ENCODE measurements around the gene NME3.
"Not testable (repeated sequence)": the region's sequence is repeated elsewhere in the genome, so short reads cannot be mapped to it uniquely, and the experiment has no call there.

NME3 gene

DNA sequence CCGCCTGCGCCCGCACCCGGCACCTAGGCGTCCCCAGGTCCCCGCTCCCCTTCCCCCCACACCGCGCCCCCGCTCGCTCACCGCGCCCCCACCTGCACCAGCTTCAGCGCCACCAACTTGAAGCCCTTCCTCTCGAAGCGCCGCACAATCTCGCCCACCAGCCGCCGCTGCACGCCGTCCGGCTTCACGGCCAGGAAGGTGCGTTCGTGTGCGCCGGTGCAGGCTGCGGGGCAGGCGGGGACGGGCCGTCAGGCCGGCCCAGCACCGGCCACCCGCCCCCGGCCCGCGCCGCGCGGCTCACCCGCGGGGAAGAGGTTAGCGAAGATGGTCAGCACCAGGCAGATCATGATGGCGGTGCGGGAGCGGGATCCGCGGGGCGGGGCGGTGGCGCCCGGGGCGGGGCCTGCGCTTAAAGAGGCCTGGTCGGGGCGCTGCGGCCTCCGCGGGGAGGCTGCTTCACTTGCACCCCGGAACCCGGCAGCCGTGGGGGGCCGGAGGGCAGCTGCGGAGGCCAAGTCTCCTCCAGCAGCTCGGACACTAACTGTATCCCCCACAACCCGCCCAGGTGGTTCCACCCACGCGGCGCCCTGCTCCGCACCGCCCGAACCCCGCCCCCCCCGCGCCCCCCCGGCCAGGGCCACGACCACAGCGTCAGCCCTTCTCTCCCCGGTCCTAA, at the start of gene NME3:
TSS of gene NME3 (minus strand) at position 356 of the 676 bp plus-strand sequence. CDS start at position 347, 9 bp downstream.
- peak; percentile 81 for DNase-seq

DNA sequence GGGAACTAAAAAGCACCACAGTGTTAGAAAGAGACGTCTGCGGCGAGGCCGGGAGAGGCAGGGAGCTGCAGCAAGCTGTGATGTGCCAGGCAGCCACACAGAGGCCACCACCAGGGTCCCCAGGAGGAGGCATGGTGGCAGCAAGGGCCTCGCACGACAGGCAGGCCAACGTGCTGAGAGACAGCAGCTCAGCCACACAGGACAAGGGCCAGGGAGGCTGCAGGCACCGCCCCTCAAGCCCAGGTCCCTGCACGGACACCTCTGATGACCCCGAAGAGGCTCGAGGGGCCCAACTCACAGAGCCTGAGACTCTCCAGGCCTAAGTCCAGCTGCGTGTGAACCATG, 49.6 kb upstream of the NME3 start:
- DNase-seq, result no peak

DNA sequence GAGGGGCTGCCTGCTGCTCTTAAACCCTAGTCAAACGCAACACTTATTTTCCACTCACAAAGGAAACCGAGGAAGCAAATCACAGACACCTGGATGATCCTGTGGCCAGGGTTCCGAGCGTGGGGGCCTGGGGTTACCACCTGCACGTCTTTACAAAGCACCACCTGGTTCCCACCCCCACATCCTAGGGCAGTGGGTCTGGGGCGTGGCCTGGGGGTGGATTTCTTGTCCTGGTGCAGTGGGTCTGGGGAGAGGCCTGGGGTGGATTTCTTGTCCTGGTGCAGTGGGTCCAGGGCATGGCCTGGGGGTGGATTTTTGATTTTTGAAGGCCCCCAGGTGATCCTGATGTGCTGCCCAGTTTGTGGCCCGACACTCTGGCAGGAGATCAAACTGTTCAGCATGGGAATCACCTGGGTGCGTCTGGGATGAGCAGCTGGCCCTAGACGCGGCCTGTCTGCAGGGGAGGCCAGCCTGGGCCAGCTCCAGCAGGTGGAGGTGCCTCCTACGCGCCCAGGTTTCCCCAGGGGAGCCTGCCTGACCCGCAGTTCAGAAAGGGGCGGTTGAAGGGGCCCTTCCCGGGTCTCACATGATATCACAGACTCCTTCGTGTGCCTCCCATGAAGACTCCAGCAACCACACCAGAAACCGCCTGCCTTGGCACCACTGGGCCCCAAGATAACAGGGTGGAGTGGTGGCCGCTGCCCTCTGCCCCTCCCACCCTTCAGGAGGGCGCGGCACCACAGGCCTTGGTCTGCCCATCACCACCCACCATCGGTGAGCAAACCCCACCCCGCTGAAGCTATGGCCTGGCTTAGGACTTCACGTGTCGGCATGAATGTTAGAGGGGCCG, 49.0 kb upstream of the NME3 start:
- no peak for DNase-seq

DNA sequence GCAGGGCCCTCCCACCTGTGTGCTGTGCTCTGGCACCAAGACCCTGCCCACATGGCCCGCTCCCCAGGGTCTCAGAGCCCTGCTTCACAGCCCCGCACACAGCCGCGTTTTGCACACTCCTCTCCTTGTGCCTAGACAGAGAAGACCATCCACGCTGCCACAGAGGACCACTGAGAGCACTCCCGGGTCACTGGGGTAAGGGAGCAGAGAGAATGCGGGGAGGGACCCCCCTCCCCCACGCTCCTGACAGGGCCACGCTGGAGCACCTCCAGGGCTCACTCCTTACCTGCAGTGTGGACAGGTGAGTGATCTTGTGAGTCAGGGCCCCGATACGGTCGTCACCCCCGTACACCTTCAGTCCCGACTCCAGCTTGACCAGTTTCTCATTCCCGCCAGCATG, 48.3 kb upstream of the NME3 start:
- DNase-seq, result no peak

DNA sequence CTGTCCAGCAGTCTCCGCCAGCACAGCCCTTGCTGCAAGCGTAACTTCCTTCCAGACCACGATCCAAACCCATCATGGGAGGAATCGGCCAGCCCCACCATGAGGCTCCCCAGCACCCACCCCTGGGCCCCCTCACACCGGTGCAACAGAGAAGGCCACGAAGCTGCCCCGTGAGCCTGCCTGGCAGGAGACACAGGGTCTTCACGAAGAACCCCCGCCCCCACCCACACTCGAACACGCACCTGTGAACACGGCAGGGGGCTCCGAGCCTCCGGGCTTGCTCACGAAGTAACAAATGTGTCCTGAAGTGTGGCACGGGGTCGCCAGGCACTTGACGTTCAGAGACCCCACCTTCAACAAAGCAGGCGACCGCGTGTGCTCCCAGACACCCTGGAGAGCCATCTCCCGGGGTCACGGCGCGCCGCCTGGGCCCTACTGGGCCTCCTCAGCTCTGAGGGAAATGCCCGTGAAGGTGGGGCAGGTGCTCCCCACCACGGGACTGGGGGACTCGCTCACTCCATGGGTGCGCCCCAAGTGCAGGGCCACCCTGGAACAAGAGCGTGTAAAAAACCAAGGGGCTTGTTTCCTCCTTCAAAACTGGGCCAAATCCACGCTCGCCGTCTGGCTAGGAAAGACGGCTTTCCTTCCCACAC, 47.7 kb upstream of the NME3 start:
- no peak for DNase-seq

DNA sequence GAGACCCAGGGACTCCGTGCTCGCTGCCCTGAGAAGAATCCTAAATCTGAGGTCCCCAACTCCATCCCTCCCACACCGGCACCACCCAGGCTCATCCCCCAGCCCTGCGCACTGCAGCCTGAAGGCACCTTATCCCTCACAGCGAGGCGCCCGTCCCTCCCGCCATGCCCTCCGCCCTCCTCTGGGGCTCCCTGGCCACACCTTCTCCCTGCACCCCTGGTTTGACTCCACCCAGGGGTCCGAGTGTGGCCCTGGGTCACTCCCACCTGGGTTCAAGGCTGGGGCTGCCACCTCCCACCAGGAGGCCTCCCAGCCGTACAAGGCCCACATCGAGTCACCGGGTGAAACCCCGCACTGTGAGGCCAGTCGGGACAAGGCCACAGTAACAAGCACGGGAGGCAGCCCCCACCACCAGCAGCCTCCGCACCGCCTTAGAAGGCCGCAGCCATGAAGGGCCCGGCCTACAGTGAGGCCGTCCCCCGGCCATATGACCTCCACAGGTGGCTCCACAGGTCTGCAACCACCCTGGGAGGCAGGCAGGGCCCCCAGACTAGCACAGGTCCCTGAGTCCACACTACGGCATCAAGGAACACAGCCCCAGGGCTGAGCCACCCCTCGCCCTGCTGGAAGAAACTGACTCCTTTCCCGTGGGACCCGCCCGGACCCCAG, 47.0 kb upstream of the NME3 start:
- no peak for DNase-seq

DNA sequence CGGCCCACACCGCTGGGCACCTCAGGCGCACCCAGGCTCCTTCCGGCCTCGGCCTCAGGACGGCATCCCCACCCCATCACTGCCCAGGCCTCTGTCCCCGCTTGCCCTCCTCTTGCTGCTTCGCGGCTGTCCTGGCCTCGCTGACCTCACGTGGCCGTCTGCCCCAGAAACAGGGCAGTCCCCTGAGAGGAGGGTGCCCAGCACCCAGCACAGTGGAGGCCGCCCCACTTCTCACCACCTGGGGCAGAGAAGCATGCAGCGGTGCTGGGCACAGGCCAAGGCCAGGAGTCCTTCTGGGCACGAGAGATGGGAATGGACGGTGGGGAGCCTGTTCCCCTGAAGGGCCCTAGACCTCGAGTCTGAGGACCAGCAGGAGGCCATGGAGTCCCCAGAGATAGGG, 46.4 kb upstream of the NME3 start:
- DNase-seq, result no peak

DNA sequence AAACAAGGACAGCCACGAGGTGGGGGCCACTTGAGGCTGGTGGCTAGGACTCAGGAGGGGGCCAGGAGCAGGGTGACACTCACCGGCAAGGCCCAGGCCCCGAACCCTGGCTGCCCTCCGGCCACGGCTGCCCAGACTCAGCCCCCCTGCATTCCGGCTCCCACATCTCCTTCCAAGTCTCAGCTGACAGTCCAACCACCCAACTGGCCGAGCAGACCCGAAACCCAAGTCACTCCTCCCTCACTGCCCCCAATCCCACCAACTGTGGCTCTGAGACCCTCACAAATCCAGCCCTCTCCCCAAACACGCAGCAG, 45.9 kb upstream of the NME3 start:
- DNase-seq, result no peak

DNA sequence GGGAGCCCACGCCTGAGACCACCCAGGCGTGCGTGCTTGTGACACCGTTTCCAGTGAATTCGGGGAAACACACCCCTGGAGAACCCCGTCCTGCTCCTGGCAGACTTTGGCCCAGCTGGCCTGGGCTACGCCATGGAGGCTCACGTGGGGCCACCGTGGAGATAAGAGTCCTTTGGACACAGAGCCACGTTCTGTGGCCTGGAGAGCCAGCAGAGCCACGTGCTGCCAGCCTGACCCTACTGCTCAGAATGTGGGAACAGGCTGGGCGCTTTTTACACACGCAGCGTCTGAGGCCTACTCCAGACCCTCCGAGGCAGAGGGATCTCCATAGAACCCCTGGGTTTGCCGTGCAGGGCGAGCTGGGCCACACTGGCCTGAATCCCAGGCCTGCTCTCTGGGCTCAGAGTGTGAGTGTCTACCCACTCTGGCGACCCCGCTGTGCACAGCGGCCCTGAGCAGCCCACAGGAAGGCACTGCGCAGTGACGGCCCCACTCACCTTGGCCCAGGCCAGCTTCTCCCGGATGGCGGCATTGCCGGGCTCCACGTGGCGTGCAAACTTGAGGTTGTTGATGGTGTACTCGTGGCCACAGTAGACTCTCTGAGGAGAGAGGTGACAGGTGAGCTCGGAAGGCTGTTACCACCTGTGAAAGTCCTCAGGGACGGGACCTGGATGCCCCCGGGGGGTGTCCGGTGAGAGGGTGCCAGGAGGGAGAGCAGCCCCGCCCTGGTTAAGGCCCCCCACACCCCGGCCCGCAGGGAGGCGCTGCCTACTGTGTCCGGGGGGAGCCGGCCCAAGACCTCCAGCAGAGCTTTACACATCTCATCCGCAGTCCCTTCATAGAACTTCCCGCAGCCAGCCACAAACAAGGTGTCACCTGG, 45.3 kb upstream of the NME3 start:
- no peak for DNase-seq

DNA sequence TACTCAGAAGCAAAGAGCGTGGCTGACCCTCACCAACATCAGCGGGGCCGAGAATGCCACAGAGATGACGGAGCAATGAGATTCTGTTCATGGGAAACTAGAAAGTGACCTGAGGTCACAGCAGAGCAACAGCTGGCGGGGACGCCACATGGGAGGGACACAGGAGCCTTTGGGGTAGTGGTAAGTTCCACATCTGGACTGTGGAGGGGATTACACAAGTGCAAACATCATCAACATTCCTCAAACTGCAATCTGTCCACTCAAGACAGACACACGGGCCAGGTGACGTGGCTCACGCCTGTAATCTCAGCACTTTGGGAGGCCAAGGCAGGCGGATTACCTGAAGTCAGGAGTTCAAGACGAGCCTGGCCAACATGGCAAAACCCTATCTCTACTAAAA, 44.1 kb upstream of the NME3 start:
- DNase-seq, result no peak

DNA sequence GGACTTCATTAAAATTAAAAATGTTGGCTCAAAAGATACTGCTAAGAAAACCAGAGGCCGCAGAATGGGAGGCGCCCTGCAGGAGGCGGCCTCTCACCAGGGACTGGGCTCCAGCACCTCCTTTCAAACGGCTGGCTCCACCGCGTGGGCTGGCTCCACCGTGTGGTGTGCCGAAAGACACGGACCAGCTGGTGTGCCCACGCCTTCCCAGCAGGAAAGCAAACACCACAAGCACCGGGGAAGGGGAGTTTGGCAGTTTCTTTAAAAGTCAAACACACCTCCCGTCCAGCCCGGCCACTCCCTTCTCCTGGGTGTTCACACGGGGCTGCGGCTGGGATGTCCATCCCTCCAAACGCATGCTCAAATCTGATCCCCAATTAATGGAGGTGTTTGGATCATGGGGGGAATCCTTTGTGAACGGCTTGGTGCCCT, 41.4 kb upstream of the NME3 start:
- DNase-seq, result peak; percentile 59

DNA sequence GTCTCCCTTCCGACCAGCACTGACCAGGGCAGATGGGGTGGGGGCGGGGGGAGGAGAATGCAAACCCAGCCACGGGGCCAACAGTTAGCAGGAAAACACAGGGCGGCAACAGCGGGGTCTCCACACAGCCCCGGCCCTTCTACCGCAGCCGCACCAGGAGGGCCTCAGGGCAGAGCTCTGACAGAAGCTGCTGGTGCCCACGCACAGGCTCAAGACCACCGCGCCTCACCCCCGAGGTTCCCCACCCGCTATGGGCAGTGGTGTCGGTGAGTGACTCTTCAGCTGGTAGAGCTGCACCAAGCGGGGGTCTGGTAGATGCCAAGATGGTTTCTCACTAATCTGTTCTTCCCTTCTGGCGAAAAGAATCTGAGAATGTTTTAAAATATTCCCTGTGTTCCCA, 39.2 kb upstream of the NME3 start:
- no peak for DNase-seq

DNA sequence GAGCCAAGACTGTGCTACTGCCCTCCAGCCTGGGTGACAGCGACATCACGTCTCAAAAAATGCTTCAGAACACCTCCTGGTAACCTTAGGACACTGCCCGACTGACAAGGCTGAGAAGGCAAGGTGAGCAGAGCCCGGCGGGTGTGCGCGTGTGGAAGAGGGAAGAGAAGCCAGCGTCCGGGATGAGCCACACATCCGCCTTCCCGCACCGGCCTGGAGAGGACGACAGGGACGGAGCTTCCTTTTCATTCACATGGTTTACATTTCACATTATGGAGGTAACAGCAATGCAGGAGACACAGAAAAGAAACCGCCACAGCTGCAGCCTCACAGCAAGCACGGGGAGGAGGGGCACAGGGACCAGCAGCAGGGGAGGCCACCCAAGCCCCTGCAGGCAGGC, 38.8 kb upstream of the NME3 start:
- no peak for DNase-seq

DNA sequence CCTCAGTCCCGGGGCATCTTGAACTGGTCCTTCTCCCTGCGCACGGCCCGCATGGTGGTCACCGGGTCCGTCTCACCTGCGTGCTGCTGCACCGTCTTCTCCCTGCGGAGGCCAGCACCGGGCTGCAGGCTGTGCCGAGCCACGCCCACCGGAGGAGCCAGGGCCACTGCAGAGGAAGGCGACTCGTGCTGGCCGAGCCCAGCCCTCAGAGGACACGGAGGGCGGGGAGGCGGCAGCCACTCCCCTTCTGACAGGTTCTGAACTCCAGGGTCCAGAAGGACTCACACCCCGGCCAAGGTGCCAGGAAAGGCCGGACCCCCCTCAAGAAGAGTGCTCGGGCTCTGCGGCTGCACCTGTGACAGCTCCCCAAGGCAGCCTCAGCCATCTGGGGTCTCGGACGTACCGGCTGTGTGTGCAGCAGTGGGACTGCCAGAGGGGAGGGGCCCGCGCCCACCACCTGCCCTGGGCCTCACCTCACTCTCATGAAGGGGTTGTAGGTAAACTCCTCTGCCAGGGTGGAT, 38.0 kb upstream of the NME3 start:
- no peak for DNase-seq

DNA sequence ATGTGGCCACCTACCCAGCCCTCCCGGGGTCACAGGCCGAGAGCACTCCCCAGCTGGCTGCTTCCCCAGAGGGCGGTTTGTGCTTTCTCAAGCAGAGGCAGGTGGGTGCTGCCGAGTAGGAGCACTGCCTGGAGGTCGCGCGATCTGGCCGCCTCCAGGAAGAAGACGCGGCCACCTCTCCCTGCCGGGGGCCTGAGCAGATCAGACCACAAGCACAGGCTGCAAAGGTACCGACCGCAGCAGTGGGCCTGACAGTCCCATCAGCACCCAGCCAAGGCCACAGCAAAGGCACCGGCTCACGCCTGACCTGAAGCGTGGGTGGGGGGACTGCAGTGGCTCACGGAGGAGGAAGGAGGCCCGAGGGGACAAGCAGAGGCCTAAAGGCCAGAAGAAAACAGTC, 37.3 kb upstream of the NME3 start:
- DNase-seq, result no peak

DNA sequence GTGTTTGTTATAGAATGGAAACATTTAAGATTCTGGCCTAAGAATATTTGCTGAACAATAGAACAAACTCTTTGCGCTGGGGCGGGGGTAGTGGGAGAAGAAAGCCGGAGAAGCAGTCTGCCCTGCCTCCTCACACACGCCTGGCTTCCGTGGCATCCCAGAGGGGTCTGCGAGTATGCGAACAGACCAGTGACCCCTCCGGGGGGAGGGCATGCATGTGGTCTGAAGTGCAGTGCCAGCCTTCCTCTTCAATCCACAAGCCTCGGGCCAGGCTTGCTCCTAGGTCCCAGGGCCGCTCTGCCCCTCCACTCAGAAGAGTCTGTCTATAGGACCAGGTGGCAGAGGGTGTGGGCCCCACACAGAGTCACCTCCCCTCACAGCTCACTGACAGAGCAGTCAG, 36.3 kb upstream of the NME3 start:
- DNase-seq, result no peak

DNA sequence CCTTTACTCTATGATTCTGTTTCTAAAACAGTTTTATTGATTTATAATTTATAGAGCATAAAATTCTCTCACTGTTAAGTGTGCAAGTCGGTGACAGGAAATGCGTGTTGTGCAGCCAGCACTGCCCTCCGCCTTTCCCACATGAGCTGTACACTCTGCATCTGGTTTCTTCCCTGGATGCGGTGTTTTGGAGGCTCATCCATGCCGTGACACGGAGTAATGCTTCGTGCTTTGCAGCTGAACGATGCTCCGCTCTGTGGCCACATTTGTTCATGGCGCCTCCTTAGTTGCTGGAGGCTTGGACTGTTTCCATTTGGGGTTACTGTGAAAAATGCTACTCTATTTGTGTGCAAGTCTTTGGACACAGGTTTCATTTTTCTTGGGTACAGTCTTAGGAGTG, 29.4 kb upstream of the NME3 start:
- DNase-seq, result no peak

DNA sequence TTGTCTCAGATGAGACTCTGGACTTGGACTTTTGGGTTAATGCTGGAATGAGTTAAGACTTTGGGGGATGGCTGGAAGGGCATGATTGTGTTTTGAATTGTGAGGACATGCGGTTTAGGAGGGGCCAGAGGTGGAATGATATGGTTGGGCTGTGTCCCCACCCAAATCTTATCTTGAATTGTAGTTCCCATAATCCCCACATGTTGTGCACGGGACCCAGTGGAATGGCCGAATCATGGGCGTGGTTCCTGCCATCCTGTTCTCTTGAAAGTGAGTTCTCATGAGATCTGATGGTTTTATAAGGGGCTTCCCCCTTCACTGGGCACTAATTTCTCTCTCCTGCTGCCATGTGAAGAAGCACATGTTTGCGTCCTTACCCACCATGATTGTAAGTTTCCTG, 27.9 kb upstream of the NME3 start:
- DNase-seq, result not testable (repeated sequence)

DNA sequence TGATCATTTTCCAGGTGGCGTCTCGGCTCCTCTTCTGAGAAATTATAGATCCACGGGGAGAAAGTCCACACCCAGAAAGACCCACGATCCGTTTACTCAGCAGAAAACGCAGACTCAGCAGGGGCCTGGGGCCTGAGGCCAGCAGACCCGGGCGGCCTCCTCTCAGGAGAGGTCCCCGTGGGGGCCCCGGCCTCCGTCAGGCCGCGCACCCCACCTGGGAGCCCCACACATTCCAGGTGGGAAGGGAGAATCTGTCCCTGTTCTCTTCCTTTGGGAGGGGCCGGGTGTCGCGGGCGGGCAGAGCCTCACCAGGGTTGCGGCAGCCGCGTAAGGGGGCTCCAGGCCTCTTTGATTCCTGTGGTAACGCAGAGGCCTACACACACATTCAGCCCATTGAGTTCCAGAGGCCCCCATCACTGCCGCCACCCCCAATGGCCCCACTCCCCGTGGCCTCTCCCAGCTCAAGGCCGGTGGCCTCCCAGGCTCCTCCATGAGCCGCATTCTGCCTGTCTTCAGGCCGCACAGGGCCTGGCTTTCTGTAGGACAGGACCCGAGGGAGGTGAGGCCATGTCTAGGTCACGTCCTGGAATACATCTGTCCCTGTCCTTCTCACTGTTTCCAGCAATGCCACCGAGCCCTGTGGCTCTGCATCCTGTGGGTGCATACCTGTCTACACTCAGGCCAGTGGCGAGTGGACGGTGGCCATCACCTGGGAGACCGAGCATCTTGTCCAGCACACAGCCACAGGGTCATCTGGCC, 23.7 kb upstream of the NME3 start:
- no peak for DNase-seq

DNA sequence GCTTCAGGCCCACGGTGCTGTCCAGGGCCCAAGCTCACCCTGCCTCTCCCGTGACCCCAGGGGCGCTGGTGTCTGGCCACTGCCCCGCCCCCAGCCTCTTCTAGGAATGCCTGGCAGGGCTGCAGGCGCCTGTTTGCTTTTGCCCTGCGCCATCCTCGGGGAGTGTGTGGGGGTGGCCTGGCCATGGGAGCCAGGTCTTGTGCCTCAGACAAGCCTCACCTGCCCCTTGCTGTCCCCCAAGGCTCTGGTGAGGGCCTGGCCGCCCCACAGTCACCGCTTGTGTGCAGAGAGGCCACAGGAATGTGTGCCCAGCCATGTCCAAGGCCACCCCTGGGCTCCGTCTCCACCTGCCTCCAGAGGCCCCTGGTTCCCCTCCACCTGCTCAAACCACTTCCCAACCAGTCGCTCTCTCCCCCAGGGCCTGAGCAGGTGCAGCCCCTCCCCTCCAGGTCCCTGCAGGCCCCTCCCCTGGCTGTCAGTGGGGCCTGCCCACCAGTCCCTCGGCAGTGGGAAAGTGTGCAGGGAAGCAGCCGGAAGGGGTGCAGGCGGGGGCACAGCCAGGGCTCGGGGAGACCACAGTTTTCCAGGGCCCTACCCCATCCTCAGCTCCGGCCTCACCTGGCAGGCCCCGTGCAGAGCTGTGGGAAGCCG, 23.0 kb upstream of the NME3 start:
- DNase-seq, result peak; percentile 9

DNA sequence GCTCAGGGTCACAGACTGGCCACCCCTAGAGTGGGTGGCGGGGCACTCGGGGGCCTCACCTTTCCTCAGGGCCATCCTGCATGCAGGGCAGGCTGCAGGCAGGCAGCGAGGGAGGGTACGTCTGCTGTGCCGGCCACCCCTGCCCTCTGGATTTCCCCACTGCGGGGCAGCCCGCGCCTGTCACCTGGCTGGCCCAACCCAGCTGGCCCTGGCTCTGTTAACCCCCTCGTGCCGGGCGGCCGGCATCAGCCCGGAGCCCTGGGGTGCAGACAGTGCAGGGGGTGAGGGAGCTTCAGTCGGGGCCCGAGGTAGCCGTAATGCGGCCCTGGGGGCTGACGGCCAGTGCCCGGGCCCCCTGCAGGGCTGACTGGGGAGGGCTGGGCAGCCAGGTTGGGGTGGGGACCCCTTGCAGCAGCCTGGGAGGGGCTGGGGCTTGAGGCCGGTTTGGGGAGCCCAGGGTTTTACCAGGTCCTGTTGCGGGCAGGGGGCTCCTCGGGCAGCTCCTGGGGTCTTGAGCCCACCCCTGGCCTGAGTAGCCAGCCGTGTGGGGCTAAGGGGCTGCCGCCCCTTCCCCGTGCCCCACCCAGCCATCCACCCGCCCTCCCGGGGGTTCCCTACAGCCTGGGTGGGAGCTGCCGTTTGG, 22.4 kb upstream of the NME3 start, which contains the start of gene IGFALS:
TSS of gene IGFALS (minus strand) at position 128 of the 643 bp plus-strand sequence. CDS start at position 75, 53 bp downstream.
- no peak for DNase-seq

Data from activated naive CD4-positive, alpha-beta T cell treated with anti-CD3 and anti-CD28 coated beads, Interleukin-2, amount 50 U/mL, for 16 hours (primary cell).